Cardiac fibroblast (primary cell): Measurements from ENCODE around the gene MYOM1.

Experiments
- DNase-seq, 2 donors: peaks; one replicate each; pipeline versions ENCODE4 v3.0.0 to v3.0.0-alpha.2; 2010; ENCODE audit warnings: low read depth in 2 of 2
- H3K4me3 ChIP-seq, 2 donors: replicated peaks in 1 of 2; 1 replicate in 1 of 2; 2 replicates in 1 of 2; pipeline ENCODE4 v1.5.1; 2011; ENCODE audit warnings: low read depth in 2 of 2, low read length in 2 of 2, mild to moderate bottlenecking in 2 of 2, moderate library complexity in 1 of 2
- CTCF ChIP-seq: IDR thresholded peaks from one replicate; pipeline ENCODE4 v1.5.1; 2011; ENCODE audit warnings: low read depth, mild to moderate bottlenecking, low read length, inconsistent platforms

MYOM1 gene

GRCh38 chr18:3219631-3220335 is at the start of gene MYOM1:
Gene MYOM1, minus strand, starts transcription at chr18:3219968. Its CDS starts 4,745 bp downstream, at chr18:3215223.
- DNase-seq, result no peak
- TF ChIP-seq CTCF, result no peak
- no peak within 1 kb of the TSS for H3K4me3 ChIP-seq

- DNase-seq, result no peak
These were observed 49.6 kb upstream of the MYOM1 start for GRCh38 chr18:3269241-3269913.

GRCh38 chr18:3268306-3268705 is 48.5 kb upstream of the MYOM1 start:
- no peak overlapping the region for H3K4me3 ChIP-seq
- no peak for TF ChIP-seq CTCF
- DNase-seq, result no peak

More at GRCh38 chr18:3269241-3269913, 49.6 kb upstream of the MYOM1 start:
- no peak overlapping the region for H3K4me3 ChIP-seq
- no peak for TF ChIP-seq CTCF

- H3K4me3 ChIP-seq, result no peak overlapping the region
- DNase-seq, result no peak
- no peak for TF ChIP-seq CTCF
These were observed 46.4 kb upstream of the MYOM1 start for GRCh38 chr18:3266062-3266608.

GRCh38 chr18:3265564-3266033 is 45.8 kb upstream of the MYOM1 start:
- peak in 1 of 2 donors; percentile 40 for DNase-seq
- TF ChIP-seq CTCF, result no peak
- no peak overlapping the region for H3K4me3 ChIP-seq

GRCh38 chr18:3264362-3264761 is 44.6 kb upstream of the MYOM1 start:
- no peak for TF ChIP-seq CTCF
- DNase-seq, result no peak
- H3K4me3 ChIP-seq, result peak overlapping the region in 1 of 2 donors; percentile 4
